Activated naive CD8-positive, alpha-beta T cell (primary cell): Measurements from ENCODE around the gene SLC66A2.

Experiments
- H3K27ac Mint-ChIP-seq: one replicate; pipeline ENCODE4 v1.8.0; 2021; ENCODE audit warnings: mixed read lengths
- H3K27me3 Mint-ChIP-seq: one replicate; pipeline ENCODE4 v1.8.0; 2021; ENCODE audit warnings: mixed read lengths
- H3K36me3 Mint-ChIP-seq: one replicate; pipeline ENCODE4 v1.8.0; 2021; ENCODE audit warnings: mixed read lengths
- H3K4me1 Mint-ChIP-seq: one replicate; pipeline ENCODE4 v1.8.0; 2021; ENCODE audit warnings: low read depth, mixed read lengths
- H3K4me3 Mint-ChIP-seq: one replicate; pipeline ENCODE4 v1.8.0; 2021; ENCODE audit warnings: mild to moderate bottlenecking, mixed read lengths
- H3K9me3 Mint-ChIP-seq: one replicate; pipeline ENCODE4 v1.8.0; 2021; ENCODE audit warnings: low read depth, mixed read lengths

The SLC66A2 gene

DNA sequence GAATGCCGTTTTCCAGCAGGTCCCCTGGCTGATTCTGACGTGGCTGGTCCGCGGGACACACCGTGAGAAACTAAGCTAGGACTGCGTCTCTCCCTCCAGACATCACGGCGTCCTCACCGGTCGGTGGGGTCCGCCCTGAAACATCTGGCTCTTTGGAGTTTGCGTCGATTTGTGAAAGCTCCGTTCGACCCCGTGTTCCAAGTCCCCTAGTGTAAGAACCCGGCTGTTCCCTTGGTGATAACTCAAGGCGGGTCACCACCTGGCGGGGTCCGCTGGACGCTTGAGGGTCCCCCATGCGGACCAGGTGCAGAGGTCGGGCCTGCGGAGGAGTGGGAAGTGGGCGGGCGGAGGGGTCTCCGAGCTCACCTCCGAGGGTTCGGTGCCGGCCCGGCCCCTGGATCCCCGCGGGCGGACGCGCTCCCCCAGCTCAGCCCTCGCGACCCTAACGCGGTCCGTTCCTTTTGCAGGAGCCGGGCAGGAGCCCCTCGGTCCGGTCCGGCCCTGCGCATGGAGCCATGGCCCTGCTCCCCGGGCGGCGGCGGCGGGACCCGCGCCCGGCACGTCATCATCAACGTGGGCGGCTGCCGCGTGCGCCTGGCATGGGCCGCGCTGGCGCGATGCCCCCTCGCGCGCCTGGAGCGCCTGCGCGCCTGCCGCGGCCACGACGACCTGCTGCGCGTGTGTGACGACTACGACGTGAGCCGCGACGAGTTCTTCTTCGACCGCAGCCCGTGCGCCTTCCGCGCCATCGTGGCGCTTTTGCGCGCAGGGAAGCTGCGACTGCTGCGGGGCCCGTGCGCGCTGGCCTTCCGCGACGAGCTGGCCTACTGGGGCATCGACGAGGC is 88.1 kb downstream of the SLC66A2 start:
- H3K4me1 Mint-ChIP-seq: no peaks in the 10 kb centered on the region
- no peaks in the 10 kb centered on the region for H3K36me3 Mint-ChIP-seq
- no peak overlapping the region for H3K4me3 Mint-ChIP-seq
- H3K27me3 Mint-ChIP-seq: no peaks in the 10 kb centered on the region
- H3K27ac Mint-ChIP-seq: no peak overlapping the region
- H3K9me3 Mint-ChIP-seq: peaks cover 4% of the 10 kb centered on the region

DNA sequence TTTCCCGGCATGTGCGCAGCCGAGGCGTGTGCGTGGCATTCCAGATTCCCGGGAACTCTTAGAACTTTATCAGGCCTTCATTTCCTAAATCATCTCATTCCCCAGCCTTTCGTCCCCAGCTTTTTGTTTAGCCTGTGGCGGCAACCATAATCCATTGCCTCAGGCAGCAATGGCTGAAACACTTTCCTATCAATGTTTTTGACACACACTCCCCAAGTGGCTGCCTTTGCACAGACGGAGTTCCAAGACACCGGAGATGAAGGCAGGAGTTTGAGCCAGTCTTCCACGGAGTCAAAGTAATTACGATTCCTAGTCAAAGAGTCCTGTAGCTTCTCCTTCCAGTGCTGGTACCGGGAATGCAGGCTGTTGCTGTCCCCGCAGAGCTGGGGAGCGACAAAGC is 88.9 kb downstream of the SLC66A2 start:
- H3K9me3 Mint-ChIP-seq: peaks cover 4% of the 10 kb centered on the region
- no peaks in the 10 kb centered on the region for H3K27me3 Mint-ChIP-seq
- no peak overlapping the region for H3K27ac Mint-ChIP-seq
- H3K4me1 Mint-ChIP-seq: no peaks in the 10 kb centered on the region
- H3K4me3 Mint-ChIP-seq: no peak overlapping the region
- H3K36me3 Mint-ChIP-seq: no peaks in the 10 kb centered on the region

DNA sequence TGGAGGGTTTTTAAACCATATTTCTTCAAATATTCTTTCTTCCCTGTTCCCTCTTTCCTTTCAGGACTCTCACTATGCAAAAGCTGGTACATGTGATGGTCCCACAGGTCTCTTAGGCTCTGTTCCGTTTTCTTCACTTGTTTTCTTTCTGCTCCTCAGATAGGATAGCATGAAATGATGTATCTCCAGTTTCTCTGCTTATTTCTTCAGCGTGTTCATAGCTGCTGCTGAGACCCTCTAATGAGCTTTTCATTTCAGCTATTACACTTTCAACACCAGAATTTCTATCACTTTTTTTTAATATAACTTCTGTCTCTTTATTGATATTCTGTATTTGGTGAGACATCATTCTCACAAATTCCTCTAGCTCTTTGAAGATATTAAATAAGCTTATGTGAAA is 89.8 kb downstream of the SLC66A2 start:
- no peaks in the 10 kb centered on the region for H3K27me3 Mint-ChIP-seq
- no peak overlapping the region for H3K27ac Mint-ChIP-seq
- no peak overlapping the region for H3K4me3 Mint-ChIP-seq
- no peaks in the 10 kb centered on the region for H3K36me3 Mint-ChIP-seq
- peaks cover 6% of the 10 kb centered on the region for H3K4me1 Mint-ChIP-seq
- peaks cover 4% of the 10 kb centered on the region for H3K9me3 Mint-ChIP-seq

GRCh38 chr18:79859314-79859713 is 92.1 kb downstream of the SLC66A2 start:
- Mint-ChIP-seq H3K27ac (no peak overlapping the region), H3K9me3 (peaks cover 4% of the 10 kb centered on the region), H3K4me1 (peaks cover 9% of the 10 kb centered on the region), H3K4me3 (no peak overlapping the region), H3K36me3 (no peaks in the 10 kb centered on the region), H3K27me3 (peaks cover 5% of the 10 kb centered on the region)

- peak overlapping the region; percentile 68 for H3K27ac Mint-ChIP-seq
- no peaks in the 10 kb centered on the region for H3K36me3 Mint-ChIP-seq
- H3K9me3 Mint-ChIP-seq: peaks cover 4% of the 10 kb centered on the region
- H3K27me3 Mint-ChIP-seq: peaks cover 5% of the 10 kb centered on the region
- H3K4me1 Mint-ChIP-seq: peaks cover 9% of the 10 kb centered on the region
- peak overlapping the region; percentile 55 for H3K4me3 Mint-ChIP-seq
Measured at GRCh38 chr18:79857082-79857671, 94.3 kb downstream of the SLC66A2 start.

DNA sequence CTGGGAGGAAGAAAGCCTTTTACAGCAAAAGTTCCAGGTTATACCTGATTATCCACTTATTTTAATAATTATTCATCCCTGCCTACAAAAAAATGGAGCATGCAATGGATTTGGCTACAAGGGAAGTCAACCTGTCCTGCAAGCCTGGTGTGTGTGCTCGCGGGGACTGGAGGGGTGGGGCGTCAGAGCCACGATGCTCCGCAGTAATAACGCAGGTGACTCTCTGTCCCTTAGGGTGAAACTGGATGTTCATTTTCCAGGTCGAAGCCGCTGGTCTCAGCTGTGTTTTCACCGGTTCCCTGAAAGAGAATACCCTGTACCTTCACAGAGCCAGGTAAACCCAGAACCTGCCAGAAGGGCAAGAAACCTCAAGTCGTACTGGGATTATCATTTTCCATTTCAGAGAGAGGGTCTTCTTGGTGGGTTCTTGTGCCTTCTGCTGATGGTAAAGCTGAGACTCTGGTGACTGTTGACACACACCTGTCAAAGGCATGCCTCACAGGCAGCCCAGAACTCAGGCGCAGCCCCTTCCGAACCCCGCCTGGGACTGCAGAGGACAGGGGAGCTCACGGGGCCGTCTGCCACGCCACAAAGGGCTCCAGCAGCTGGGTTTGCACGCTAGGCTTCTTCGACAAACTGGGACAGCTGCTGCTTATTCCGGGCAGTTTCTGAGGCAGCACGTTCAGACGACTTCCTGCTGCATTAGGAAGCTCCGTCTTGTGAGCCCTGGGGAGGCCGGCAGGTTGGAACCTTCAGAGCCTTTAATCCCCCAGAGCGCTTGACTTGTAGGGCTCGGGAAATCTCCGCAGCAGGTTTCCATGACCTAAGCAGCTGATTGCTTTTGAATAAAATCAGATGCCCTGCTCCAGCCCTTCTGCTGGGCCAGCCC is 95.1 kb downstream of the SLC66A2 start:
- peaks cover 9% of the 10 kb centered on the region for H3K4me1 Mint-ChIP-seq
- no peaks in the 10 kb centered on the region for H3K9me3 Mint-ChIP-seq
- H3K27ac Mint-ChIP-seq: peak overlapping the region; percentile 24
- peaks cover 5% of the 10 kb centered on the region for H3K27me3 Mint-ChIP-seq
- no peaks in the 10 kb centered on the region for H3K36me3 Mint-ChIP-seq
- H3K4me3 Mint-ChIP-seq: no peak overlapping the region

DNA sequence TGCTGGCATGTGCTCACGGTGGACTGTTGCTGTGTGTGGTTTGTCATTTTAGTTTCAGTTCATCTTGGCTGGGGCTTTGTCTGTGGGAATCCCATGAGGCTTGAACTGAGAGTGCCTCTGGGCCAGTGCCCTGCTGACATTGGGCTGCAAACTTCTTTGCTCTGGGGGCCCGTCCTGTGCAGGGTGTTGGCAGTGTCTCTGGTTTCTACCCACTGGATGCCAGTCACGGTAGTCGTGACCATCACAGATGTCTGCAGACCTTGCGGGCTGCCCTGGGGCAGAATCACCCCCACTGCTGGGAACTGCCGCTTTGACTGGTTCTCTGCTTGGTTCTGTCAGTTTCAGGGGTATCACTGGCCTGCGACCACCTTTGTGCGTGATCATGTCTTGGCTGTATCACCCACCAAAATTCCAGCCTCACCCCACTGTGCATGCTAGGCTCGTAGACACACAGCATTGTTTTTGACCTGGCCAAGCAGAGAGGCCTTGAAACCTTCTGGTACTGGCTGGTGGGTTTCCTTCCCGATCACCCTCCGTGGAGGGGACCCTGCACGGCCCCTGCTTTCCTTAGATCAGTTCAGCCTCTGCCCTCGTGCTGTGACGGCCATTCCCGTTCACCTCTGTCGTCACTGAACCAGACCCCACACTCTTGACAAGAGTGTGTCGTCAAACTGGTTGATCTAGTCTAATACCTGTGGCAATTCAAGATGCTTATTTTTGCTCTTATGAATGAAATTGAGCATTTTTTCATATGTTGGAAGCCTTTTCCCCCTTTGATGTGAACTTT is 96.1 kb downstream of the SLC66A2 start:
- Mint-ChIP-seq H3K36me3 (no peaks in the 10 kb centered on the region), H3K9me3 (no peaks in the 10 kb centered on the region), H3K27ac (no peak overlapping the region), H3K27me3 (peaks cover 5% of the 10 kb centered on the region), H3K4me1 (peaks cover 9% of the 10 kb centered on the region), H3K4me3 (no peak overlapping the region)

- Mint-ChIP-seq H3K36me3 (no peaks in the 10 kb centered on the region), H3K27me3 (peaks cover 5% of the 10 kb centered on the region), H3K4me3 (no peak overlapping the region), H3K9me3 (no peaks in the 10 kb centered on the region), H3K4me1 (peaks cover 9% of the 10 kb centered on the region), H3K27ac (no peak overlapping the region)
Measured at GRCh38 chr18:79853993-79854364, 97.5 kb downstream of the SLC66A2 start.

GRCh38 chr18:79853303-79853992 is 98.0 kb downstream of the SLC66A2 start:
- no peak overlapping the region for H3K4me3 Mint-ChIP-seq
- H3K36me3 Mint-ChIP-seq: no peaks in the 10 kb centered on the region
- H3K9me3 Mint-ChIP-seq: no peaks in the 10 kb centered on the region
- no peak overlapping the region for H3K27ac Mint-ChIP-seq
- peaks cover 5% of the 10 kb centered on the region for H3K27me3 Mint-ChIP-seq
- peaks cover 9% of the 10 kb centered on the region for H3K4me1 Mint-ChIP-seq

DNA sequence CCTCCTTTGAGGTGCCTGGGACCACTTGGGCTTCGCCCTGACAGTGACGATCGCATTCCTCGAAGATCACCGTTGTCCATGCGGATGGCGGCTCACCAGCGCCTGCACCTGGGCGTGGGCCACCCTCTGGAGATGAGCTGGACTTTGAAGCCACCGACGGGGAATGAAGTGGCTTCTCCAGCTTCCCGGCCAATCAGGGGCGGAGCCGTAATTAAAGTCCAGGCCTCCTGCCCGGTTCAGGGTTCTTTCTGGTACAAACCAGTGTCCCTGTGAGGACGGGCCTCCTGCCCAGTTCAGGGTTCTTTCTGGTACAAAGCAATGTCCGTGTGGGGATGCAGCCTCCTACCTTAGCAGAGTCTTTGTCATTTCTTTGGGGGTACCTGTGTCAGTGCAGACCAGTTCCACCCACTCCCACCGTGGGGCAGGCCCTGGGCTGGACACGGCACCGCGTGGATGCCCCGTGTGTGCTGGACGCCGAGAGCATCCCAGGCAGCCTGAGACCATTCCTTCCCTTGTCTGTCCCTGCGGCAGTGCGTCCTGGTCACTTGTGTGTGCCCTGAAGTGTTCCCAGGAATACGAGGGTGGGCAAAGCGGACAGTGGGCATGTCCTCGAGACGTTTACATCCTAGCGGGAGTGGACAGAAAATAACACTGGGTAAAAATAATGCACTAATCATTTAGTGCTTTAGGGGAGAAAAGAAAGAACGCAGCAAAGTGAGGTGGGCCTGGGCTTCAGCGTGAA is 98.7 kb downstream of the SLC66A2 start:
- H3K27ac Mint-ChIP-seq: no peak overlapping the region
- H3K4me1 Mint-ChIP-seq: peaks cover 9% of the 10 kb centered on the region
- H3K9me3 Mint-ChIP-seq: no peaks in the 10 kb centered on the region

More for the DNA sequence above, 98.7 kb downstream of the SLC66A2 start:
- Mint-ChIP-seq H3K36me3 (no peaks in the 10 kb centered on the region), H3K4me3 (no peak overlapping the region), H3K27me3 (peaks cover 5% of the 10 kb centered on the region)
